Neural progenitor cell (in vitro differentiated cells): ENCODE results near the gene FAM24A. TPM values are rescaled to one million over a fixed set of nuclear protein-coding genes. Genes with fewer than 3 reads are reported as not detected.

Experiments used
- DNase-seq: peaks from one replicate; pipeline ENCODE4 v3.0.0-alpha.2; 2016; ENCODE audit warnings: low spot score
- H2AFZ ChIP-seq: fragments of 200-600 bp; sonication (generic); replicated peaks from 2 replicates; pipeline ENCODE4 v1.6.1; 2016; ENCODE audit warnings: antibody characterized with exemption
- H3F3A ChIP-seq: fragments of 200-600 bp; sonication (generic); 2 replicates; pipeline ENCODE4 v1.6.1; 2016; ENCODE audit warnings: antibody characterized with exemption, low read depth
- H3K27ac ChIP-seq: fragments of 200-600 bp; sonication (generic); 2 replicates; pipeline ENCODE4 v1.5.1; 2016; ENCODE audit warnings: mild to moderate bottlenecking
- H3K27me3 ChIP-seq: fragments of 200-600 bp; sonication (generic); 2 replicates; pipeline ENCODE4 v1.6.1; 2016; ENCODE audit warnings: mild to moderate bottlenecking, moderate library complexity
- H3K36me3 ChIP-seq: fragments of 200-600 bp; sonication (generic); 2 replicates; pipeline ENCODE4 v1.5.1; 2016
- H3K4me1 ChIP-seq: fragments of 200-600 bp; sonication (generic); 2 replicates; pipeline ENCODE4 v1.6.1; 2016; ENCODE audit warnings: mixed run types
- H3K4me2 ChIP-seq: fragments of 200-600 bp; sonication (generic); 2 replicates; pipeline ENCODE4 v1.6.1; 2016
- H3K4me3 ChIP-seq: fragments of 200-600 bp; sonication (generic); 2 replicates; pipeline ENCODE4 v1.5.1; 2016
- H3K79me2 ChIP-seq: fragments of 200-600 bp; sonication (generic); 2 replicates; pipeline ENCODE4 v1.6.1; 2016; ENCODE audit warnings: low read depth
- H3K9ac ChIP-seq: fragments of 200-600 bp; sonication (generic); 2 replicates; pipeline ENCODE4 v1.6.1; 2016
- H3K9me3 ChIP-seq: fragments of 200-600 bp; sonication (generic); 2 replicates; pipeline ENCODE4 v1.5.1; 2016; ENCODE audit warnings: low read depth
- H4K20me1 ChIP-seq: fragments of 200-600 bp; sonication (generic); 2 replicates; pipeline ENCODE4 v1.6.1; 2016; ENCODE audit warnings: low read depth
- H3K27ac Mint-ChIP-seq: 3 replicates; pipeline ENCODE4 v1.8.0; 2021; ENCODE audit warnings: mixed read lengths
- H3K27me3 Mint-ChIP-seq: 2 replicates; pipeline ENCODE4 v1.8.0; 2022; ENCODE audit warnings: low read depth, mild to moderate bottlenecking, inconsistent platforms, moderate library complexity, mixed read lengths; ENCODE audit not compliant: insufficient read depth
- H3K36me3 Mint-ChIP-seq: 3 replicates; pipeline ENCODE4 v1.8.0; 2021; ENCODE audit warnings: mixed read lengths
- H3K4me1 Mint-ChIP-seq: 3 replicates; pipeline ENCODE4 v1.8.0; 2021; ENCODE audit warnings: mixed read lengths
- H3K4me3 Mint-ChIP-seq: 3 replicates; pipeline ENCODE4 v1.8.0; 2021; ENCODE audit warnings: mild to moderate bottlenecking, moderate library complexity, mixed read lengths
- H3K9me3 Mint-ChIP-seq: 3 replicates; pipeline ENCODE4 v1.8.0; 2020; ENCODE audit warnings: mixed read lengths
- EZH2 ChIP-seq: fragments of 200-600 bp; sonication (generic); IDR thresholded peaks from 2 replicates; pipeline ENCODE4 v1.6.1; 2017; ENCODE audit warnings: antibody characterized with exemption, mild to moderate bottlenecking, moderate library complexity
- EZH2phosphoT487 ChIP-seq: fragments of 200-600 bp; sonication (generic); IDR thresholded peaks from 2 replicates; pipeline ENCODE4 v1.6.1; 2017; ENCODE audit warnings: antibody characterized with exemption
- total RNA-seq: library from RNA; depleted of rRNA; stranded (reverse); fragments of >200 nt; gene quantifications from 2 replicates; pipeline ENCODE4 v1.2.3, GENCODE V29; 2015; ENCODE audit warnings: low replicate concordance
- TF ChIP-seq, protein P1 (sequence below): fragments of 200-600 bp; sonication (generic); IDR thresholded peaks from 2 replicates; pipeline ENCODE4 v1.5.1; 2017; ENCODE audit warnings: antibody characterized with exemption, mild to moderate bottlenecking

Gene FAM24A
- total RNA-seq, 1 donor from 2014 or later, result not detected

DNA sequence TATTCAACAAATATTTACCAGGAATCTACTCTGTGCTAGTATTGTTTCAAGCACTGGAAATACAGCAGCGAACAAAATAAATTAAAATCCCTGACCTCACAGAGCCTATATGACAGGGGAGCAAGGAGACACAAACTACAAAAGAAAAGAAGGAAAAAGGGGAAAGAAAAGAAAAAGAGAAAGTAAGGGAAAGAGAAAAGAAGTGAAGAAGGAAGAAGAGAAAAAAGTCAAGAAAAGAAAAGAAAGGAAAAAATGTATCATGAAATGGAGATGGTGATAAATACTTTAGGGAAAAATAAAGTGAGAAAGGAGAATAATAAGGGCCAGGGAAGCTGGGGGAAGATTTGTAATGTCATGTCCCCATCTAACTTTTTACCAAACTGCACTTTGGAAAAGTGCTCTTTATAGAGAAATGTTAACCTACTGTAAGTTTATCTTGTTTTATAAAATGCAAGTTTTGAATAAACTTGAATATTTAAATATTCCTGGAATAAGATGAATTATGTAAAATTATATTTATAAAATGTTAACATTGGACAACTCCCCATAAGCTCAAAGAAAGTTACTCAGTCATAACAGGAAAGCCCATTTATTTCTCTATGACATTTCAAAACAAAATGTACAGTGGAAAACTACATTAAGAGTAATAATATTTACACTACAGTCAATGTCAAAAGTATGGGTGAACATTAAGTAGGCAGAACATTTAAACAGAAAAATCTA, 28.9 kb downstream of the FAM24A start:
- H2AFZ ChIP-seq, result no peak overlapping the region
- peaks cover 10% of the 10 kb centered on the region for H3K36me3 ChIP-seq
- Mint-ChIP-seq H3K36me3 (peaks cover 23% of the 10 kb centered on the region), H3K4me1 (no peaks in the 10 kb centered on the region), H3K9me3 (no peaks in the 10 kb centered on the region), H3K27ac (no peak overlapping the region), H3K4me3 (no peak overlapping the region), H3K27me3 (no peaks in the 10 kb centered on the region)
- H3K79me2 ChIP-seq, result no peaks in the 10 kb centered on the region
- H3K9ac ChIP-seq, result no peak overlapping the region
- H3K4me3 ChIP-seq, result no peak overlapping the region
- H3K4me2 ChIP-seq, result no peak overlapping the region
- no peak overlapping the region for H3K27ac ChIP-seq
- no peak for DNase-seq
- no peaks in the 10 kb centered on the region for H3K27me3 ChIP-seq
- H3F3A ChIP-seq, result no peaks in the 10 kb centered on the region
- no peaks in the 10 kb centered on the region for H4K20me1 ChIP-seq
- TF ChIP-seq, protein P1, sequence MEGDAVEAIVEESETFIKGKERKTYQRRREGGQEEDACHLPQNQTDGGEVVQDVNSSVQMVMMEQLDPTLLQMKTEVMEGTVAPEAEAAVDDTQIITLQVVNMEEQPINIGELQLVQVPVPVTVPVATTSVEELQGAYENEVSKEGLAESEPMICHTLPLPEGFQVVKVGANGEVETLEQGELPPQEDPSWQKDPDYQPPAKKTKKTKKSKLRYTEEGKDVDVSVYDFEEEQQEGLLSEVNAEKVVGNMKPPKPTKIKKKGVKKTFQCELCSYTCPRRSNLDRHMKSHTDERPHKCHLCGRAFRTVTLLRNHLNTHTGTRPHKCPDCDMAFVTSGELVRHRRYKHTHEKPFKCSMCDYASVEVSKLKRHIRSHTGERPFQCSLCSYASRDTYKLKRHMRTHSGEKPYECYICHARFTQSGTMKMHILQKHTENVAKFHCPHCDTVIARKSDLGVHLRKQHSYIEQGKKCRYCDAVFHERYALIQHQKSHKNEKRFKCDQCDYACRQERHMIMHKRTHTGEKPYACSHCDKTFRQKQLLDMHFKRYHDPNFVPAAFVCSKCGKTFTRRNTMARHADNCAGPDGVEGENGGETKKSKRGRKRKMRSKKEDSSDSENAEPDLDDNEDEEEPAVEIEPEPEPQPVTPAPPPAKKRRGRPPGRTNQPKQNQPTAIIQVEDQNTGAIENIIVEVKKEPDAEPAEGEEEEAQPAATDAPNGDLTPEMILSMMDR, result no peak
- TF ChIP-seq EZH2phosphoT487, result no peak
- no peak for TF ChIP-seq EZH2
- no peaks in the 10 kb centered on the region for H3K4me1 ChIP-seq
- no peaks in the 10 kb centered on the region for H3K9me3 ChIP-seq

- Mint-ChIP-seq H3K9me3 (no peaks in the 10 kb centered on the region), H3K27me3 (no peaks in the 10 kb centered on the region), H3K36me3 (peaks cover 22% of the 10 kb centered on the region), H3K4me3 (no peak overlapping the region), H3K27ac (no peak overlapping the region), H3K4me1 (no peaks in the 10 kb centered on the region)
- TF ChIP-seq, protein P1, result no peak
- TF ChIP-seq EZH2phosphoT487, result no peak
- no peak for TF ChIP-seq EZH2
- H3K9ac ChIP-seq, result no peak overlapping the region
- H3K27me3 ChIP-seq, result no peaks in the 10 kb centered on the region
- no peak overlapping the region for H3K4me3 ChIP-seq
- no peak overlapping the region for H2AFZ ChIP-seq
- H3K4me1 ChIP-seq, result no peaks in the 10 kb centered on the region
- H3K79me2 ChIP-seq, result no peaks in the 10 kb centered on the region
- no peak overlapping the region for H3K27ac ChIP-seq
- no peak for DNase-seq
- no peak overlapping the region for H3K4me2 ChIP-seq
- H3K9me3 ChIP-seq, result no peaks in the 10 kb centered on the region
- H4K20me1 ChIP-seq, result no peaks in the 10 kb centered on the region
- peaks cover 10% of the 10 kb centered on the region for H3K36me3 ChIP-seq
- no peaks in the 10 kb centered on the region for H3F3A ChIP-seq
These were observed 29.6 kb downstream of the FAM24A start for GRCh38 chr10:122939856-122940543.

GRCh38 chr10:122949296-122949695, 38.9 kb downstream of the FAM24A start:
- no peaks in the 10 kb centered on the region for H3F3A ChIP-seq
- no peak overlapping the region for H3K4me3 ChIP-seq
- H3K4me2 ChIP-seq, result no peak overlapping the region
- no peak overlapping the region for H3K4me3 Mint-ChIP-seq
- H2AFZ ChIP-seq, result no peak overlapping the region
- H3K79me2 ChIP-seq, result peaks cover 27% of the 10 kb centered on the region
- no peaks in the 10 kb centered on the region for H3K27me3 ChIP-seq
- peaks cover 11% of the 10 kb centered on the region for H3K36me3 Mint-ChIP-seq
- no peak for DNase-seq
- H3K4me1 ChIP-seq, result peaks cover 4% of the 10 kb centered on the region
- no peaks in the 10 kb centered on the region for H4K20me1 ChIP-seq
- H3K9me3 Mint-ChIP-seq, result no peaks in the 10 kb centered on the region
- peaks cover 16% of the 10 kb centered on the region for H3K4me1 Mint-ChIP-seq
- H3K27me3 Mint-ChIP-seq, result no peaks in the 10 kb centered on the region
- H3K9me3 ChIP-seq, result no peaks in the 10 kb centered on the region
- H3K9ac ChIP-seq, result no peak overlapping the region
- H3K27ac Mint-ChIP-seq, result no peak overlapping the region
- TF ChIP-seq EZH2phosphoT487, result no peak
- TF ChIP-seq, protein P1, result no peak
- no peak overlapping the region for H3K27ac ChIP-seq
- no peaks in the 10 kb centered on the region for H3K36me3 ChIP-seq
